A549 (cell line): ENCODE data around the gene FLNB.

ENCODE experiments used
- CHD2 ChIP-seq: fragments of 150-350 bp; IDR thresholded peaks from 2 replicates; pipeline ENCODE4 v1.6.1; 2014; ENCODE audit warnings: low read length; ENCODE audit not compliant: partially characterized antibody
- EP300 ChIP-seq, 2 experiments: fragments of >200 bp; sonication (Bioruptor Twin); formaldehyde crosslinking; IDR thresholded peaks; 2 replicates in 1 of 2; 3 replicates in 1 of 2; pipeline ENCODE4 v1.6.1; 2016 to 2017
- HOXB13 ChIP-seq: fragments of 250-450 bp; sonication (Bioruptor Pico); IDR thresholded peaks from 2 replicates; pipeline ENCODE4 v1.5.0; 2020; ENCODE audit warnings: low read depth, mild to moderate bottlenecking, moderate library complexity
- POLR2A ChIP-seq: IDR thresholded peaks from 2 replicates; pipeline ENCODE4 v1.6.1; 2012; ENCODE audit warnings: mild to moderate bottlenecking, low read length
- SMC3 ChIP-seq: fragments of >200 bp; sonication (Bioruptor Twin); formaldehyde crosslinking; IDR thresholded peaks from 3 replicates; pipeline ENCODE4 v1.6.1; 2018; ENCODE audit warnings: inconsistent platforms
- ZSCAN20 ChIP-seq: fragments of 250-450 bp; sonication (Bioruptor Pico); IDR thresholded peaks from 2 replicates; pipeline ENCODE4 v1.8.0; 2022; ENCODE audit warnings: mild to moderate bottlenecking, moderate library complexity
- TF ChIP-seq, protein P1 (sequence below): fragments of >200 bp; sonication (Bioruptor Twin); formaldehyde crosslinking; IDR thresholded peaks from 3 replicates; pipeline ENCODE4 v1.5.1; 2016
- TF ChIP-seq, protein P2 (sequence below): fragments of 200-600 bp; sonication (generic); IDR thresholded peaks from 2 replicates; pipeline ENCODE4 v1.6.1; 2016; ENCODE audit warnings: antibody characterized with exemption, mild to moderate bottlenecking, moderate library complexity

GRCh38 chr3:58161435-58162398 lies 153.5 kb downstream of the FLNB start:
- TF ChIP-seq, protein P1, sequence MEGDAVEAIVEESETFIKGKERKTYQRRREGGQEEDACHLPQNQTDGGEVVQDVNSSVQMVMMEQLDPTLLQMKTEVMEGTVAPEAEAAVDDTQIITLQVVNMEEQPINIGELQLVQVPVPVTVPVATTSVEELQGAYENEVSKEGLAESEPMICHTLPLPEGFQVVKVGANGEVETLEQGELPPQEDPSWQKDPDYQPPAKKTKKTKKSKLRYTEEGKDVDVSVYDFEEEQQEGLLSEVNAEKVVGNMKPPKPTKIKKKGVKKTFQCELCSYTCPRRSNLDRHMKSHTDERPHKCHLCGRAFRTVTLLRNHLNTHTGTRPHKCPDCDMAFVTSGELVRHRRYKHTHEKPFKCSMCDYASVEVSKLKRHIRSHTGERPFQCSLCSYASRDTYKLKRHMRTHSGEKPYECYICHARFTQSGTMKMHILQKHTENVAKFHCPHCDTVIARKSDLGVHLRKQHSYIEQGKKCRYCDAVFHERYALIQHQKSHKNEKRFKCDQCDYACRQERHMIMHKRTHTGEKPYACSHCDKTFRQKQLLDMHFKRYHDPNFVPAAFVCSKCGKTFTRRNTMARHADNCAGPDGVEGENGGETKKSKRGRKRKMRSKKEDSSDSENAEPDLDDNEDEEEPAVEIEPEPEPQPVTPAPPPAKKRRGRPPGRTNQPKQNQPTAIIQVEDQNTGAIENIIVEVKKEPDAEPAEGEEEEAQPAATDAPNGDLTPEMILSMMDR = no peak
- TF ChIP-seq HOXB13 (CRISPR knock-in tag) (peak; percentile 87), CHD2 (no peak), ZSCAN20 (CRISPR knock-in tag) (no peak), SMC3 (0 out of 3 replicates have a peak, but pooled peaks have one; percentile 9), POLR2A (no peak), EP300 (IDR thresholded peaks at IDR 0.05) (peak in 1 of 2 experiments; percentile 41; a peak in 1 of 5 replicates)
- TF ChIP-seq, protein P2, sequence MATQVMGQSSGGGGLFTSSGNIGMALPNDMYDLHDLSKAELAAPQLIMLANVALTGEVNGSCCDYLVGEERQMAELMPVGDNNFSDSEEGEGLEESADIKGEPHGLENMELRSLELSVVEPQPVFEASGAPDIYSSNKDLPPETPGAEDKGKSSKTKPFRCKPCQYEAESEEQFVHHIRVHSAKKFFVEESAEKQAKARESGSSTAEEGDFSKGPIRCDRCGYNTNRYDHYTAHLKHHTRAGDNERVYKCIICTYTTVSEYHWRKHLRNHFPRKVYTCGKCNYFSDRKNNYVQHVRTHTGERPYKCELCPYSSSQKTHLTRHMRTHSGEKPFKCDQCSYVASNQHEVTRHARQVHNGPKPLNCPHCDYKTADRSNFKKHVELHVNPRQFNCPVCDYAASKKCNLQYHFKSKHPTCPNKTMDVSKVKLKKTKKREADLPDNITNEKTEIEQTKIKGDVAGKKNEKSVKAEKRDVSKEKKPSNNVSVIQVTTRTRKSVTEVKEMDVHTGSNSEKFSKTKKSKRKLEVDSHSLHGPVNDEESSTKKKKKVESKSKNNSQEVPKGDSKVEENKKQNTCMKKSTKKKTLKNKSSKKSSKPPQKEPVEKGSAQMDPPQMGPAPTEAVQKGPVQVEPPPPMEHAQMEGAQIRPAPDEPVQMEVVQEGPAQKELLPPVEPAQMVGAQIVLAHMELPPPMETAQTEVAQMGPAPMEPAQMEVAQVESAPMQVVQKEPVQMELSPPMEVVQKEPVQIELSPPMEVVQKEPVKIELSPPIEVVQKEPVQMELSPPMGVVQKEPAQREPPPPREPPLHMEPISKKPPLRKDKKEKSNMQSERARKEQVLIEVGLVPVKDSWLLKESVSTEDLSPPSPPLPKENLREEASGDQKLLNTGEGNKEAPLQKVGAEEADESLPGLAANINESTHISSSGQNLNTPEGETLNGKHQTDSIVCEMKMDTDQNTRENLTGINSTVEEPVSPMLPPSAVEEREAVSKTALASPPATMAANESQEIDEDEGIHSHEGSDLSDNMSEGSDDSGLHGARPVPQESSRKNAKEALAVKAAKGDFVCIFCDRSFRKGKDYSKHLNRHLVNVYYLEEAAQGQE = no peak
